GM12874 (cell line): ENCODE data around the gene TCF7.

ENCODE experiments used
- TF ChIP-seq, protein P1 (sequence below): IDR thresholded peaks from 2 replicates; pipeline ENCODE4 v1.5.1; 2011; ENCODE audit warnings: low read depth, mild to moderate bottlenecking, control low read depth, low read length, moderate library complexity; ENCODE audit not compliant: insufficient read depth

TCF7 gene

DNA sequence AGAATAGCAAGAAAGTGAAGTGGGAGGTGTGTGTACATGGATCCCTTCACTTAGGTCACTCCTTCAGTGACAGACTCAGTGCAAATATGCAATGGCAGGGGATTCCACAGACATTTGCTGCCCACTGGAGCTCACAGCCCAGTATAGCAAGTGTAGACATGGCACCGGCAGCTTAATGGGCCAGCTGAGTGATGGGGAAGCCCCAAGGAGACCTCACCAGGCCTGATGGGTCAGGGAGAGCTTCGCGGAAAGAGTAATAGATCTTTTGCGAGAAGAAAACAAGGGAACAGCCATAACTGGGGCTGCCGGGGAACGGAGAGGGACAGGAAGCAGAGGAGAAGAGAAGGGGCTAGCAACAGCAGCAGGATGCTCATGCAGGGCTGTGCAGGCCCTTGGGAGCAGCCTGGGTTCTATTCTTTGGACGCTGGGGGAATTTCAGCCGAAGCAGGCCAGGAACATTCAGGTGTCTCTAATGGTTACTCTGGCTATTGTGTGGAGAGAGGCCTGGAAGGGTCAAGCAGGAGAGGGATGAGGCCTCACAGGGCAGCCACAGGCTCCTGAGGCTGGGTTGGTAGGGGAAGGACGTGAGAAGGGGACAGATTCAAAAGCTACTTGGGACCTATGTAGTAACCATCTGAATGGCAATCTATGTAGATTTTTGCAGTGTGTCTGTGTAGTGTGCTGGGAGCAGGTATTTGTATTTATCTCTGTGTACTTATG lies 27.0 kb downstream of the TCF7 start:
- TF ChIP-seq, protein P1, sequence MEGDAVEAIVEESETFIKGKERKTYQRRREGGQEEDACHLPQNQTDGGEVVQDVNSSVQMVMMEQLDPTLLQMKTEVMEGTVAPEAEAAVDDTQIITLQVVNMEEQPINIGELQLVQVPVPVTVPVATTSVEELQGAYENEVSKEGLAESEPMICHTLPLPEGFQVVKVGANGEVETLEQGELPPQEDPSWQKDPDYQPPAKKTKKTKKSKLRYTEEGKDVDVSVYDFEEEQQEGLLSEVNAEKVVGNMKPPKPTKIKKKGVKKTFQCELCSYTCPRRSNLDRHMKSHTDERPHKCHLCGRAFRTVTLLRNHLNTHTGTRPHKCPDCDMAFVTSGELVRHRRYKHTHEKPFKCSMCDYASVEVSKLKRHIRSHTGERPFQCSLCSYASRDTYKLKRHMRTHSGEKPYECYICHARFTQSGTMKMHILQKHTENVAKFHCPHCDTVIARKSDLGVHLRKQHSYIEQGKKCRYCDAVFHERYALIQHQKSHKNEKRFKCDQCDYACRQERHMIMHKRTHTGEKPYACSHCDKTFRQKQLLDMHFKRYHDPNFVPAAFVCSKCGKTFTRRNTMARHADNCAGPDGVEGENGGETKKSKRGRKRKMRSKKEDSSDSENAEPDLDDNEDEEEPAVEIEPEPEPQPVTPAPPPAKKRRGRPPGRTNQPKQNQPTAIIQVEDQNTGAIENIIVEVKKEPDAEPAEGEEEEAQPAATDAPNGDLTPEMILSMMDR = peak; percentile 44

DNA sequence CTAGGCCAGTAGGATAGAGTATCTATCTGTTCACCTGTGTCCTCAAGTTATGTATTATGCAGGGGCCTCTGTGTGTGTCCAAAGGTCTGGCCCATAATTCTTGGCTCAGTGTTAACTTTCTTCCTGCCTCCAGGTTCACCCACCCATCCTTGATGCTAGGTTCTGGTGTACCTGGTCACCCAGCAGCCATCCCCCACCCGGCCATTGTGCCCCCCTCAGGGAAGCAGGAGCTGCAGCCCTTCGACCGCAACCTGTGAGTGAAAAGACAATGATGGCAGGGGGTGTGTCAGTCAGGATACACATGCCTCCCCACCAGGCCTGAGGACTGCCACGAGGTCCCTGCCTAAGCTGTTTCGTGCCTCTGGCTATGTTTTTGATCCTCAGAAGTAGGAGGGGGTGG lies 27.6 kb downstream of the TCF7 start:
- TF ChIP-seq, protein P1 = no peak

DNA sequence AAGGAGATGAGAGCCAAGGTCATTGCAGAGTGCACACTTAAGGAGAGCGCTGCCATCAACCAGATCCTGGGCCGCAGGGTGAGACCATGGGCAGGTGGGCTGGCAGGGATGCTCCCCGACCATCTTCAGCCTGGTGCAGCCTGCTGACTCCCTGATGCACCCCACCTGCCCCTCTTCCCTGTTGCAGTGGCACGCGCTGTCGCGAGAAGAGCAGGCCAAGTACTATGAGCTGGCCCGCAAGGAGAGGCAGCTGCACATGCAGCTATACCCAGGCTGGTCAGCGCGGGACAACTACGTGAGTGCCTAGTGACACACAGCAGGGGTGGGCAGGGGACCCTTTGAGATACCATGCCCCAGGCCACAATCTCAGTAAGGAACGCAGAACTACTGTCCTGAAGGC lies 28.3 kb downstream of the TCF7 start:
- TF ChIP-seq, protein P1 = no peak

DNA sequence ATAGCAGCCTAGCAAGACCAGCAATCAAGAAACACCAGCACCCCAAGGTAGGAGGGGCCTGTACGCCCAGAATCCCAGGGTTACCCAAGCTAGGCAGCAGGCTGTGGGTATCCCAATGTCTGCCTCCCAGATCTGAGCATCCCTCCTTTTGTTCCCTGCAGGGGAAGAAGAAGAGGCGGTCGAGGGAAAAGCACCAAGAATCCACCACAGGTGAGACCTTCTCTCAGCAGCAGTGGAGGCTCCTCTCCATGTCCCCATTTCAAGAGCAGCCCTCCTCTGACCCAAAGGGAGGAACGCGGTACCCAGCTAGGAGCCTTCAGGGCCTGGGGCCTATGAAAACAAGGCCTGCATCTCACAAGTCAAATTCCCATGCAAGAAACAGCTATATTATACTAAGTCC lies 28.9 kb downstream of the TCF7 start:
- TF ChIP-seq, protein P1 = no peak

DNA sequence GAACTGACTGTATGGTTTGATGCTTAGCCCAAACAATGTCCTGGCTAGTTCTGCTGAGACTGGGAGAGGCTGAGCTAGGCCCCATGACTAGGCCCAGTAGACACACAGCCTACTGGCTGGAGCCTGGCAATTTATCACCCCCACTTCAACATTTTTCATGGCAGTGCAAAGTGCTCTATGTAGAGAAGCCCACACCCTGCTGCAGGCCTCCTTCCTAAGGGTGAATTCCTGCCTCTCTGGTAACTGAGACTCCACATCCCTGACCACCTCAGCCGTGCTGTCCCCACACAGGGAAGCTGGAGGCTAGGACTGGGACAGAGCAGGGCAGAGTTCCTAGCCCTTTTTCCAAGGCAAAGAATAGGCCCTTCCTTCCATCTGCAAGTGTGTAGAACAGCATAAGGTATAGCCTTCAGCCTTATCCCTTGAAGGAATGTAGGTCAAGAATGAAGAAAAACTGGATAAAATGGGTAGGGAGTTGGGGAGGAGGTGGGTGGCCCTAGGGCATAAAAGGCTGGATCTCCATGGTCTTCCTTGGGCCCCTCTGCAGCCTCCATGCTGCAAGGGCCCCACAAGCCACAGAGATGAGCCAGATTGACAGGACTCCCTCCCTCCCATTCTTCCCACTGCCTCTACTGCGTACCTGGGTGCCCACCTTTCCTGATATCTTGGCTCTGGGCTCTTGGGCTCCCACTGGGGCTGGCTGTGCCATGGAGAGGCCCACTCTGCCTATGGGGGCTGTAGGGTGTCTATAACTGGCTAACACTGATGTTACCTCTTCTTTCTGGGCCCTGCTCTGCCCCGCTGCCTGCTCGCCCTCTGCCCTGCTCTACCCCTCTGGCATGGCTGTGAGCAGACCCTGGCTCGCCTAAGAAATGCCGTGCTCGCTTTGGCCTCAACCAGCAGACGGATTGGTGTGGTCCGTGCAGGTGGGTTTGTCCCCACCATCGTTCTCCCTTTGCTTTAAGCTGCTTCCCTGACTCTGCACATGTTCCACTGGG lies 29.8 kb downstream of the TCF7 start:
- TF ChIP-seq, protein P1 = no peak

DNA sequence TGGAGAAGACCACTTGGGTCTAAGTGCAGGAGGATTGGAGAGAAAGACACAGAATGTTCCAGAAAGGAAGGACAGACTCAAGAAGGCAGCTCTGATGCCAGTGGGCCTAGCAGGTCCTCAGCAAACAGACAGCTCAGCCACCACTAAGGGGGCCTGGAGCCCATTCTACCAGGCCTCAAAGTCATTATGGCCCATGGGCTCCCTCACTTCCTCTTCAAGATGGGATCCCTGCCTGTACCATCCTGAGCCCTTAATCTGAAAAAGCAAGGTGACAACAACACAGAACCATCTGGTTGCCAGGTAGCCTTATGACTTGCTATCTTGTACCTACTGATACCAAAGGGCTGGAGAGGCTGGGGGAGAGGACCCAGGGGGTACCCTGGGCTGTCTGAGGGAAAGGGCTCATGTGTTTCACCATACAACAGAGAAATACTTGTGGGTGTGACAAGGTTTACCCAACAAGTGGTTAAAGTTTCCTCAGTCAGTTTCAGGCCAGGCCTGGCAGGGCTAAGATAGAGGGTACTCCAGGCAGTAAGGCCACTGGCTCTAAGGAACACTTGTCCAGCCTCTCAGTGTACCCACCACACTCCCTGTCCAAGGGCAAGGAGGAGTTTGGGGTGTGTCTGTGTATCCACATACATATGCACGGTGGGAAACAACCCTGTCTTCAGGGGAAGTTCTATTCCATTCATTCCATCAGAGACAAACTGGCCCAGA lies 30.7 kb downstream of the TCF7 start:
- TF ChIP-seq, protein P1 = no peak
